ENCODE data around the gene BRMS1L.
"Not testable (repeated sequence)": the region's sequence is repeated elsewhere in the genome, so short reads cannot be mapped to it uniquely, and the experiment has no call there.

The BRMS1L gene

DNA sequence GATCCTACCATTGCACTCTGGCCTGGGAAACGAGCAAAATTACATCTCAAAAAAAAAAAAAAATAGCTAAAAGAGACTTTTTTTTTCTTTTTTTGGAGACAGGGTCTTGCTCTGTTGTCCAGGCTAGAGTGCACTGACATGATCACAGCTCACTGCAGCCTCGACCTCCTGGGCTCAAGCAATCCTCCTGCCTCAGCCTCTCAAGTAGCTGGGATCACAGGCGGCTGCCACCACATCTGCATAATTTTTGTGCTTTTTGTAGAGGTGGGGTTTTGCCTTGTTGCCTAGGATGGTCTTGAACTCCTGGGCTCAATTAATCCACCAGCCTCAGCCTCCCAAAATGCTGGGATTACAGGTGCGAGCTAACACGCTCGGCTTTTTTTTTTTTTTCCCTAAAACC is 28.3 kb upstream of the BRMS1L start:
- CTCF ChIA-PET, result interaction anchor here (1.5 kb wide), 1 partner anchor 9 kb away, joined by 3 read pairs; no protein-coding TSS in a partner anchor

DNA sequence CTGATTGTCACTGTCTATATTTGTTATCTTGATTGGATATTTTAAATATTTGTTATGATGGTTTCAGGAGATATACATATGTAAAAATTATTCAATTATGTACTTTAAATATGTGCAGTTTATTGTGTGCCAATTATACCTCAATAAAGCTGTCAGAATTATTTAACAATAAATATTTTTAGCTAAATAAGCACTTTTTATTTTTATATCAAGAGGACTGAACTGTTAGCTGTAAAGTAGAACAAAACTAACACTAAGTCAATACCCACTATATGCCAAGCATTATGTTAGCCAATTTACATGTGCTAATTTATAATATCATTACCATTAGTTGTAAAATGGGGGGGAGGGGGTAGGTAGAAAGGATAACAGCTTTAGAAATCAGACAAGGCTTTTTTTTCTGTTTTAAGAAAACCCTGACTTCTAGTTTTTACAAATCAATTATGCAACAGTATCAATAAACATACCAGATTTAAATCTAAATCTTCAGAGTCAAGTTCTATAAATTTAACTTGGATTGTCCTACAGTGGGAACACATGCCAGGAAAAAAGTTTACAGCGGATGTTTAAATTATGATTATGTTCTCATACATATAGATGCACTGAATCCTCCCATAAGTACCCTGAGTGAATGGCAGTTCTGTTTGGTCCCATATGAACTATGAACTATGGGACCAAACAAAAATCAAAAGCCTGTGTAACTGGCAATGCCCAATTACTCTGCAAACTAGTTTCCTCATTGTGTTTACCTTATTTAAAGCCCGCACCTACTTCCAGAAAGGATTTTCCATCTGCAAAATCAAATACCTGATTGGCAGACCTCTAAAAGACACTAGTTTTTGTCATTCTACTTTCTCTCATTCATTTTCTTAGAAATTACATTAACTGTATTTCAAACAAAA is 19.9 kb upstream of the BRMS1L start:
- no peak overlapping the region for H3K4me3 ChIP-seq (ENCODE audit: control insufficient read depth in 1 of 7, extremely low read depth in 1 of 7, insufficient read depth in 4 of 7, low read depth in 2 of 7, low read length in 6 of 7)
- ChIA-PET POLR2A (no interaction called here), CTCF (interaction anchor here (0.8 to 1.8 kb wide), 5 partner anchors 9 to 347 kb away, joined by 3 to 5 read pairs (median 3); no protein-coding TSS in a partner anchor)
- peaks cover 0 to 2% (median 0%) of the 10 kb centered on the region in 4 experiments for H3K36me3 ChIP-seq (ENCODE audit: control insufficient read depth in 4 of 4, insufficient read depth in 4 of 4, low read length in 3 of 4)
- no peak overlapping the region for H3K27ac ChIP-seq (ENCODE audit: insufficient read depth in 1 of 2, low read depth in 1 of 2, low read length in 2 of 2, poor library complexity in 1 of 2, severe bottlenecking in 2 of 2)
- WGBS (ENCODE audit: insufficient coverage), result 100% methylated on average over 1 of the region's 2 CpGs
- no peak for DNase-seq
- peaks cover 0 to 14% (median 12%) of the 10 kb centered on the region in 4 experiments for H3K4me1 ChIP-seq (ENCODE audit: control extremely low read depth in 1 of 4, control insufficient read depth in 4 of 4, insufficient read depth in 4 of 4, low read length in 3 of 4)
- no peaks in the 10 kb centered on the region for H3K27me3 ChIP-seq (replicated peaks in 2 of 5; ENCODE audit: control insufficient read depth in 4 of 5, insufficient read depth in 5 of 5, low read length in 4 of 5)
- H3K9me3 ChIP-seq (ENCODE audit: control extremely low read depth in 1 of 5, control insufficient read depth in 4 of 5, insufficient read depth in 2 of 5, low read depth in 1 of 5, low read length in 4 of 5), result no peaks in the 10 kb centered on the region

More for the DNA sequence above, 28.3 kb upstream of the BRMS1L start:
- Histone ChIP-seq H3K27ac (ENCODE audit: insufficient read depth in 1 of 2, low read depth in 1 of 2, low read length in 2 of 2, poor library complexity in 1 of 2, severe bottlenecking in 2 of 2) (no peak overlapping the region), H3K9me3 (ENCODE audit: control extremely low read depth in 1 of 5, control insufficient read depth in 4 of 5, insufficient read depth in 2 of 5, low read depth in 1 of 5, low read length in 4 of 5) (no peaks in the 10 kb centered on the region), H3K27me3 (replicated peaks in 2 of 5; ENCODE audit: control insufficient read depth in 4 of 5, insufficient read depth in 5 of 5, low read length in 4 of 5) (no peaks in the 10 kb centered on the region), H3K4me3 (ENCODE audit: control insufficient read depth in 1 of 7, extremely low read depth in 1 of 7, insufficient read depth in 4 of 7, low read depth in 2 of 7, low read length in 6 of 7) (no peak overlapping the region), H3K4me1 (ENCODE audit: control extremely low read depth in 1 of 4, control insufficient read depth in 4 of 4, insufficient read depth in 4 of 4, low read length in 3 of 4) (no peaks in the 10 kb centered on the region), H3K36me3 (ENCODE audit: control insufficient read depth in 4 of 4, insufficient read depth in 4 of 4, low read length in 3 of 4) (no peaks in the 10 kb centered on the region)
- no peak for DNase-seq
- WGBS (ENCODE audit: insufficient coverage), result 100% methylated on average over 3 of the region's 6 CpGs
- POLR2A ChIA-PET, result no interaction called here

DNA sequence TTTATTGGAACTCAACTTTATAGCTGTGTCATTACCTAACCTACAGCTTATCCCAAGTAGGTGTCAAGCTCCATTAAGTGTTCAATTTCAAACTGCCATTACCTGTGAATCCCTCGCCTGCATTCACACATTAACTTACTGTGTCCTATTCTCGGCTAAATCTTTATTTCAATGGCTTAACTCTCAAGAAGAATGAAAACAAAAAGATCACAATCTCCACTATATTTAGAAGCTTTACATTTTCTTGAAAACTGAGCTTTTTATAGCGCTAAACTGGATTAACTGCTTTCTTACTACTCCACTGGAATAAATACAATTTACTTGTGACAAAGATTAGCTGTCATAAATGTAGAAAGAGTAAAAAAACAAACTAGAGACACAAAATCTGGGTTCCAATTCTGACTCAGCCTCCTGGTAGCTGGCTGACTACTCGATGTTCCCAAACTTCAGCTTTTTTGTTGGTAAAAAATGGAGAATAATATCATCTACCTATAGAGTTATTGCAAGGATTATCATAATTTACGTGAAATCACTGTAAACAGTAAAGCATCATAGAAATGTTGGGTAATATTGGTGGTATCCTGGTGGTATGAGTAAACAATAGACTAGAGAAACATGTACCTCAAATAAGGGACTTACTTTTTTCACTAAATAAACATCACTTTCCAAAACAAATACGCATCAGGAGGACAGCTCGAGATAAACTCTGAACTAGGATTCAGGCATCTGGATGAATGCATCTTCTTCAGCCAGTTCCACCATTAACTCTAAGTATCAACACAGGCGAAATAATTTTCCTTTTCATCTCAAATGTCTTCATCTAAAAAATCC is 18.8 kb upstream of the BRMS1L start:
- no peaks in the 10 kb centered on the region for H3K27me3 ChIP-seq (replicated peaks in 2 of 5; ENCODE audit: control insufficient read depth in 4 of 5, insufficient read depth in 5 of 5, low read length in 4 of 5)
- peaks cover 0 to 2% (median 0%) of the 10 kb centered on the region in 4 experiments for H3K36me3 ChIP-seq (ENCODE audit: control insufficient read depth in 4 of 4, insufficient read depth in 4 of 4, low read length in 3 of 4)
- no peaks in the 10 kb centered on the region for H3K9me3 ChIP-seq (ENCODE audit: control extremely low read depth in 1 of 5, control insufficient read depth in 4 of 5, insufficient read depth in 2 of 5, low read depth in 1 of 5, low read length in 4 of 5)
- CTCF ChIA-PET, result interaction anchor here (1.0 to 1.8 kb wide), 5 partner anchors 10 to 31 kb away, joined by 3 to 7 read pairs (median 5); no protein-coding TSS in a partner anchor
- peak overlapping the region in 4 of 7 experiments; percentile 49 to 96 (median 82) for H3K4me3 ChIP-seq (ENCODE audit: control insufficient read depth in 1 of 7, extremely low read depth in 1 of 7, insufficient read depth in 4 of 7, low read depth in 2 of 7, low read length in 6 of 7)
- no peak overlapping the region for H3K27ac ChIP-seq (ENCODE audit: insufficient read depth in 1 of 2, low read depth in 1 of 2, low read length in 2 of 2, poor library complexity in 1 of 2, severe bottlenecking in 2 of 2)
- WGBS (ENCODE audit: insufficient coverage), result 97% methylated on average over 3 of the region's 8 CpGs
- peaks cover 0 to 14% (median 12%) of the 10 kb centered on the region in 4 experiments for H3K4me1 ChIP-seq (ENCODE audit: control extremely low read depth in 1 of 4, control insufficient read depth in 4 of 4, insufficient read depth in 4 of 4, low read length in 3 of 4)
- no peak for DNase-seq
- POLR2A ChIA-PET, result no interaction called here

DNA sequence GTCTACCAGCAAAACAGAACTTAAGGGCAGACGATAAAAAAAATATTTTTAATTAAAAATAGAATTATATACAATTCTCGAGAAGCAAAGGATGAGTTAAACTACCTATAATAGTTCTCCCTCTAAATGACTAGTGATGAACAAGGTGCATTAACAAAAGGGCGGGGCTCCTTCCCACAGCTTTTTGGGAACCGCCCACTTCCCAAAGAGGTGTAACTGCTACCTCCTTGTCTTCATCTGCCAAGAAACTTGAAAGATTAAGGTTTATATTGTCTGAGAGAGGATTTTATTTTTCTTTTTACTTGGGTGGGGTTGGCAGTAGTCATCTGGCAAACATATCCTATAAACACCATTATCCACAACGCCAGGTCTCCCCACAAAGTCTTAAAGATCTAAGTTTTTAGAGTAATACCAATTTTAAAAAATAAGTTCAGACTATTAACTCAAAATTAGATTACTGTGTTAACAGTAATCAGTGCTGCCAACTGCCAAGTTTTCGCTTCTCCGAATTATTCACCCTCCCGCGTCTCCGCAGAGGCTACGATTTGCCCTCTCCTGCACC is 18.0 kb upstream of the BRMS1L start:
- H3K27ac ChIP-seq (ENCODE audit: insufficient read depth in 1 of 2, low read depth in 1 of 2, low read length in 2 of 2, poor library complexity in 1 of 2, severe bottlenecking in 2 of 2), result peak overlapping the region; percentile 64 to 83
- H3K4me3 ChIP-seq (ENCODE audit: control insufficient read depth in 1 of 7, extremely low read depth in 1 of 7, insufficient read depth in 4 of 7, low read depth in 2 of 7, low read length in 6 of 7), result peak overlapping the region; percentile 58 to 96 (median 83)
- no peaks in the 10 kb centered on the region for H3K27me3 ChIP-seq (replicated peaks in 2 of 5; ENCODE audit: control insufficient read depth in 4 of 5, insufficient read depth in 5 of 5, low read length in 4 of 5)
- POLR2A ChIA-PET, result interaction anchor here (0.6 kb wide), 1 partner anchor 355 kb away, joined by 4 read pairs; no protein-coding TSS in a partner anchor
- peak in 2 of 3 donors; percentile 10 to 35 for DNase-seq
- peaks cover 0 to 2% (median 0%) of the 10 kb centered on the region in 4 experiments for H3K36me3 ChIP-seq (ENCODE audit: control insufficient read depth in 4 of 4, insufficient read depth in 4 of 4, low read length in 3 of 4)
- no peaks in the 10 kb centered on the region for H3K9me3 ChIP-seq (ENCODE audit: control extremely low read depth in 1 of 5, control insufficient read depth in 4 of 5, insufficient read depth in 2 of 5, low read depth in 1 of 5, low read length in 4 of 5)
- CTCF ChIA-PET, result interaction anchor here (1.7 to 1.8 kb wide), 2 partner anchors 14 to 31 kb away, joined by 5 to 7 read pairs; no protein-coding TSS in a partner anchor
- H3K4me1 ChIP-seq (ENCODE audit: control extremely low read depth in 1 of 4, control insufficient read depth in 4 of 4, insufficient read depth in 4 of 4, low read length in 3 of 4), result peaks cover 0 to 14% (median 12%) of the 10 kb centered on the region in 4 experiments
- WGBS (ENCODE audit: insufficient coverage), result 0% methylated on average over 7 of the region's 11 CpGs

DNA sequence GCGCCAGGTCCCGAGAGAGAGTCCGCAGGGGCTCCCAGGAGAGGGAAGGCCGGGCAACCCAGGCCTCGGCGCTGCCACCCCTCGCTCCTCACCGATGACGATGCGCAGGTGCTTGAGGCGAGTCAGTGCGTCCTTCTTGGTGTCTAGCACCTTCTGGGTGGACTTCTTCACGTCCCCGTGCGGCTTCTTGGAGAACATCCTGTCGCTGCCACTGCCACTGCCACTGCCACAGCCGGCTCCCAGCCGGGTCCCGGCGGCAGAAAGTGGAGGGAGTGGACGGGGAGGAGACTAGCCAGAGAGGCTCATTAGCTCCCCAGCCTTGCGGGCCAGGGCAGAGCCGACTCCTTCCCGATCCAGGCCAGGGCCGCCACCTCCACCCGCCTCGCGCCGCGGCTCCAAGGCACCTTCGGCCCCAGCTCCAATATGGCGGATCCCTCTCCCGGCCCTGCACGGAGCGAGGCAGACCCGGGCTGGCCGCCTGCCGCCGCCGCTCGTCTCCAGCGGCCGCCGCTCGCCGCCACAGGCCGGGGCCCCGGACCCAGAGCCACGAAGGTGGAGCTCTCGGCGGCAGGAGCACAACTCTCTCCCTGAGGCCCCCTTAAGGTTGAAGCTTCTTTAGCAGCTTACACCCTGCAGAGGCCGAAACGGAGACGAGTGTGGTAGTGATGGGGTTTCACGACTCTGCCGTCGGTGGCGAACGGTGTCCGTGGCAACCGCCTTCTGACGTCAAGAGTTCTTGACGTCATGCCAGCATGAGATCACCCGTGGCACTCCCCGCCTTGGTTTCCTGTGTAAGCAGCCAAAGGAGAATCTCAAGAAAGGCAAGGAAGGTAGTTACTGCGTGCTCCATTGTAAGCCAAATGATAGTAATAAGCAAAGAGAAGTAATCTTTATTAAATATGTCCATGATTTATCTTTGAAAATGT is 17.2 kb upstream of the BRMS1L start, which contains the start of gene RALGAPA1:
RALGAPA1 (minus strand) TSS at position 658 of the 926 bp plus-strand sequence; CDS start at position 198, 460 bp downstream.
- not testable (repeated sequence) for H3K27me3 ChIP-seq (replicated peaks in 2 of 5; ENCODE audit: control insufficient read depth in 4 of 5, insufficient read depth in 5 of 5, low read length in 4 of 5); H3K9me3 ChIP-seq (ENCODE audit: control extremely low read depth in 1 of 5, control insufficient read depth in 4 of 5, insufficient read depth in 2 of 5, low read depth in 1 of 5, low read length in 4 of 5); H3K36me3 ChIP-seq (ENCODE audit: control insufficient read depth in 4 of 4, insufficient read depth in 4 of 4, low read length in 3 of 4)
- peak; percentile 99 for DNase-seq
- Histone ChIP-seq H3K4me1 (ENCODE audit: control extremely low read depth in 1 of 4, control insufficient read depth in 4 of 4, insufficient read depth in 4 of 4, low read length in 3 of 4) (peaks cover 0 to 14% (median 12%) of the 10 kb centered on the region in 4 experiments), H3K4me3 (ENCODE audit: control insufficient read depth in 1 of 7, extremely low read depth in 1 of 7, insufficient read depth in 4 of 7, low read depth in 2 of 7, low read length in 6 of 7) (peak within 1 kb of the TSS; percentile 58 to 96 (median 83)), H3K27ac (ENCODE audit: insufficient read depth in 1 of 2, low read depth in 1 of 2, low read length in 2 of 2, poor library complexity in 1 of 2, severe bottlenecking in 2 of 2) (peak within 1 kb of the TSS; percentile 64 to 83)
- ChIA-PET CTCF (interaction anchor here (1.8 kb wide), 1 partner anchor 13 kb away, joined by 7 read pairs; no protein-coding TSS in a partner anchor), POLR2A (interaction anchor here (0.6 kb wide), 1 partner anchor 356 kb away, joined by 4 read pairs; no protein-coding TSS in a partner anchor)
- 1% methylated on average over 17 of the region's 66 CpGs for WGBS (ENCODE audit: insufficient coverage)

DNA sequence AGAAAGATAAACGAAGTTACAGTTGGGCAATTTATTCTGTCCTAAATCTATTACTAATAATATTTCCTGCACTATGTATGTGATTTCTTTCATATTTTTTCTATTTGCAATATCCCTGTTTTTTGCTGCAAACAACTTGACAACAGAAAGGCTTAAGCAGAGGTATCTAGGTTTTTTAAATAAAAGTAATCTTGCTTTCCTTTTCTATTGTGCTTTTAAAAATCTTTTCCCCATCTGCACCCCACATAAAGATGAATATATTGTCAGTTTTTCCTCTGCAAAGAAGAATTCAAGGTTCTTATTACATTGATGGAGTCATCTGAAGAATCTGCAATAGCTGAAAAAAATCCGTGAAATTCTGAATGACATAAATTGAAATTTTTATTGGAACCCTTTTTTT is 16.5 kb upstream of the BRMS1L start:
- DNase-seq, result no peak
- ChIA-PET POLR2A (no interaction called here), CTCF (interaction anchor here (1.3 kb wide), 1 partner anchor 13 kb away, joined by 3 read pairs; no protein-coding TSS in a partner anchor)
- no peaks in the 10 kb centered on the region for H3K9me3 ChIP-seq (ENCODE audit: control extremely low read depth in 1 of 5, control insufficient read depth in 4 of 5, insufficient read depth in 2 of 5, low read depth in 1 of 5, low read length in 4 of 5)
- H3K4me3 ChIP-seq (ENCODE audit: control insufficient read depth in 1 of 7, extremely low read depth in 1 of 7, insufficient read depth in 4 of 7, low read depth in 2 of 7, low read length in 6 of 7), result peak overlapping the region in 5 of 7 experiments; percentile 17 to 96 (median 82)
- H3K36me3 ChIP-seq (ENCODE audit: control insufficient read depth in 4 of 4, insufficient read depth in 4 of 4, low read length in 3 of 4), result peaks cover 0 to under 1% (median 0%) of the 10 kb centered on the region in 4 experiments
- peaks cover 0 to 14% (median 12%) of the 10 kb centered on the region in 4 experiments for H3K4me1 ChIP-seq (ENCODE audit: control extremely low read depth in 1 of 4, control insufficient read depth in 4 of 4, insufficient read depth in 4 of 4, low read length in 3 of 4)
- WGBS (ENCODE audit: insufficient coverage), result no CpG with 5 or more reads among the region's 2 CpGs
- no peaks in the 10 kb centered on the region for H3K27me3 ChIP-seq (replicated peaks in 2 of 5; ENCODE audit: control insufficient read depth in 4 of 5, insufficient read depth in 5 of 5, low read length in 4 of 5)
- no peak overlapping the region for H3K27ac ChIP-seq (ENCODE audit: insufficient read depth in 1 of 2, low read depth in 1 of 2, low read length in 2 of 2, poor library complexity in 1 of 2, severe bottlenecking in 2 of 2)

All from common myeloid progenitor, CD34-positive (primary cell).